LNCaP clone FGC (cell line): ENCODE results near the gene MED10.

Source experiments
- DNase-seq: peaks from one replicate; pipeline ENCODE4 v3.0.0-alpha.2; 2011; ENCODE audit warnings: low read depth
- H3K4me3 ChIP-seq: 2 replicates; pipeline ENCODE4 v1.5.1; 2011; ENCODE audit warnings: mild to moderate bottlenecking, low read depth, low read length, control low read depth
- TF ChIP-seq, protein P1 (sequence below): IDR thresholded peaks from 2 replicates; pipeline ENCODE4 v1.5.1; 2012; ENCODE audit warnings: mild to moderate bottlenecking; ENCODE audit not compliant: control insufficient read depth, insufficient read depth; ENCODE audit errors: extremely low read depth

Gene MED10

GRCh38 chr5:6342689-6343315 lies 35.5 kb downstream of the MED10 start:
- DNase-seq, result no peak
- TF ChIP-seq, protein P1, sequence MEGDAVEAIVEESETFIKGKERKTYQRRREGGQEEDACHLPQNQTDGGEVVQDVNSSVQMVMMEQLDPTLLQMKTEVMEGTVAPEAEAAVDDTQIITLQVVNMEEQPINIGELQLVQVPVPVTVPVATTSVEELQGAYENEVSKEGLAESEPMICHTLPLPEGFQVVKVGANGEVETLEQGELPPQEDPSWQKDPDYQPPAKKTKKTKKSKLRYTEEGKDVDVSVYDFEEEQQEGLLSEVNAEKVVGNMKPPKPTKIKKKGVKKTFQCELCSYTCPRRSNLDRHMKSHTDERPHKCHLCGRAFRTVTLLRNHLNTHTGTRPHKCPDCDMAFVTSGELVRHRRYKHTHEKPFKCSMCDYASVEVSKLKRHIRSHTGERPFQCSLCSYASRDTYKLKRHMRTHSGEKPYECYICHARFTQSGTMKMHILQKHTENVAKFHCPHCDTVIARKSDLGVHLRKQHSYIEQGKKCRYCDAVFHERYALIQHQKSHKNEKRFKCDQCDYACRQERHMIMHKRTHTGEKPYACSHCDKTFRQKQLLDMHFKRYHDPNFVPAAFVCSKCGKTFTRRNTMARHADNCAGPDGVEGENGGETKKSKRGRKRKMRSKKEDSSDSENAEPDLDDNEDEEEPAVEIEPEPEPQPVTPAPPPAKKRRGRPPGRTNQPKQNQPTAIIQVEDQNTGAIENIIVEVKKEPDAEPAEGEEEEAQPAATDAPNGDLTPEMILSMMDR, result no peak
- no peak overlapping the region for H3K4me3 ChIP-seq

DNA sequence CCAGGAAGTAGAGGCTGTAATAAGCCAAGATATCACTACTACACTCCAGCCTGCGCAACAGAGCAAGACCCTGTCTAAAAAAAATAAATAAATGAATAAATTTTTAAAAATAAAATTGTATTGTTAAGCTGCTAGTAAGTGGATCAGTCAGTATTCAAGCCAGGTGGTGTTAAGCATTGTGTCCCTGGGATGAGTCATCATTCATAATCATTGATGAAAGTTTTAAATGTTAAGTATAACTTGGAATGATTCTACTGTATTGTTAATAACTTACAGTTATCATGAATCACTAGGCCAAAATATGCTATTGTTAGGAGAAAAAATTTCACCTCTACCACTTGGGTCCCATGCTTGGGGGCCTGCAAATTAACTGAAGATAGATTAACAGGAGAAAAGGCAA lies 38.2 kb downstream of the MED10 start:
- TF ChIP-seq, protein P1, result no peak
- no peak overlapping the region for H3K4me3 ChIP-seq
- no peak for DNase-seq

GRCh38 chr5:6338871-6339270 lies 39.5 kb downstream of the MED10 start:
- H3K4me3 ChIP-seq, result no peak overlapping the region
- TF ChIP-seq, protein P1, result no peak

GRCh38 chr5:6338135-6338534 lies 40.2 kb downstream of the MED10 start:
- DNase-seq, result no peak
- H3K4me3 ChIP-seq, result no peak overlapping the region
- TF ChIP-seq, protein P1, result no peak

More at GRCh38 chr5:6338871-6339270, 39.5 kb downstream of the MED10 start:
- DNase-seq, result no peak

DNA sequence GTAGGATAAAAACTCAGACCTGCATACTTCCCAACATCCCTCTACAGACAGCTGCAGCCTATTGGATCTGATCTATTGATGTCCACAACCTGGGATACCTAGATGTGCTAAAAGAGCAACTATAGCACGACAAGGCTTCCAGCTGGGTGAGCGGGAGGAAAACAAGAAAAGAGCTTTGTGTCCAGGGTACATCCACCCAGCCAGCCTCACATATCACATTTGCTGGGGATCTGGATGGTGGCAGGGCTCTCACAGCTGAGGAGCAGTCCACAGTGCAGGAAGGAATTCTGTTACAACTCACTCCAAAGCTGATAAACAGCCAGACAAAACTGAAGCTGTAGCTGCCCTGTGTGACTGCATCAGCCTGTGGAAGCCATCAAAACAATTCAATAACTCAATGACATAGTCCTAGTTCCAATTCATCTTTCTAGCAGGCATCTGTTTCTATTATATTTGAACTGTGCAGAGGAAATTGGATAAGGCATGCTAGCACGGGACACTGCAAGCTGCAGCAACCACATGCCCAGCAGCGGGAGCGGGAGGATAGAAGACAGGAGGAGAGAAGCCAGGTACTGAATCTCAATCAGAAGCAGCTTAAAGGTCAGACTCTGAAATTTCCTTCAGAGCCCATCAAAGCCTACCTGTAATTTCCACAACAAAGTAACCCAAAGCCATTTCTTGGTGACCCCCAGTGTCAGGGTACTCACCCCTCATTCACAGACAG lies 45.0 kb downstream of the MED10 start:
- no peak overlapping the region for H3K4me3 ChIP-seq
- DNase-seq, result no peak
- TF ChIP-seq, protein P1, result no peak

GRCh38 chr5:6328173-6328572 lies 50.2 kb downstream of the MED10 start:
- H3K4me3 ChIP-seq, result no peak overlapping the region
- TF ChIP-seq, protein P1, result no peak
- DNase-seq, result peak; percentile 21
